ENCODE measurements around the gene SNTG2.

- TF ChIP-seq POLR2A (IDR thresholded peaks at IDR 0.05): no peak
- TF ChIP-seq, protein P1, sequence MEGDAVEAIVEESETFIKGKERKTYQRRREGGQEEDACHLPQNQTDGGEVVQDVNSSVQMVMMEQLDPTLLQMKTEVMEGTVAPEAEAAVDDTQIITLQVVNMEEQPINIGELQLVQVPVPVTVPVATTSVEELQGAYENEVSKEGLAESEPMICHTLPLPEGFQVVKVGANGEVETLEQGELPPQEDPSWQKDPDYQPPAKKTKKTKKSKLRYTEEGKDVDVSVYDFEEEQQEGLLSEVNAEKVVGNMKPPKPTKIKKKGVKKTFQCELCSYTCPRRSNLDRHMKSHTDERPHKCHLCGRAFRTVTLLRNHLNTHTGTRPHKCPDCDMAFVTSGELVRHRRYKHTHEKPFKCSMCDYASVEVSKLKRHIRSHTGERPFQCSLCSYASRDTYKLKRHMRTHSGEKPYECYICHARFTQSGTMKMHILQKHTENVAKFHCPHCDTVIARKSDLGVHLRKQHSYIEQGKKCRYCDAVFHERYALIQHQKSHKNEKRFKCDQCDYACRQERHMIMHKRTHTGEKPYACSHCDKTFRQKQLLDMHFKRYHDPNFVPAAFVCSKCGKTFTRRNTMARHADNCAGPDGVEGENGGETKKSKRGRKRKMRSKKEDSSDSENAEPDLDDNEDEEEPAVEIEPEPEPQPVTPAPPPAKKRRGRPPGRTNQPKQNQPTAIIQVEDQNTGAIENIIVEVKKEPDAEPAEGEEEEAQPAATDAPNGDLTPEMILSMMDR (IDR thresholded peaks at IDR 0.05): no peak
These were observed 218.2 kb downstream of the SNTG2 start for GRCh38 chr2:1168846-1169245.
